DND-41 (cell line): ENCODE results near the gene MOV10L1.
A peak's percentile ranks its signal among the peaks of the same experiment; 100 is the strongest.

Source experiments
- ATAC-seq: fragments of 200-7000 bp; cut with Tn5 transposase; 3 replicates; pipeline ENCODE4 v1.9.1; 2021; ENCODE audit warnings: low read depth; ENCODE audit not compliant: insufficient read depth
- DNase-seq: peaks from one replicate; pipeline ENCODE4 v3.0.0-alpha.2; 2020
- H2AFZ ChIP-seq: 2 replicates; pipeline ENCODE4 v1.6.0; 2012; ENCODE audit warnings: low read depth, low read length
- H3K27ac ChIP-seq: 2 replicates; pipeline ENCODE4 v1.5.1; 2012; ENCODE audit warnings: low read length, inconsistent platforms
- H3K27me3 ChIP-seq: fragments of 200-600 bp; sonication (generic); 2 replicates; pipeline ENCODE4 v1.6.0; 2012; ENCODE audit warnings: low read length, mild to moderate bottlenecking, inconsistent platforms; ENCODE audit not compliant: insufficient read depth, poor library complexity
- H3K36me3 ChIP-seq: 2 replicates; pipeline ENCODE4 v1.5.1; 2012; ENCODE audit warnings: low read length, inconsistent platforms; ENCODE audit not compliant: insufficient read depth
- H3K4me1 ChIP-seq: 2 replicates; pipeline ENCODE4 v1.5.1; 2012; ENCODE audit warnings: mild to moderate bottlenecking, low read length; ENCODE audit not compliant: insufficient read depth
- H3K4me2 ChIP-seq: 2 replicates; pipeline ENCODE4 v1.6.0; 2012; ENCODE audit warnings: mild to moderate bottlenecking, moderate library complexity, low read length, inconsistent platforms; ENCODE audit not compliant: insufficient read depth
- H3K4me3 ChIP-seq, 2 experiments: fragments of 200-600 bp in 1 of 2; shearing (Covaris generic) in 1 of 2; 2 replicates each; pipeline ENCODE4 v1.5.1; 2012 to 2016; ENCODE audit warnings: inconsistent platforms in 2 of 2, low read length in 2 of 2, mild to moderate bottlenecking in 2 of 2, low read depth in 1 of 2, moderate library complexity in 1 of 2
- H3K79me2 ChIP-seq: 2 replicates; pipeline ENCODE4 v1.6.0; 2012; ENCODE audit warnings: low read length, inconsistent platforms; ENCODE audit not compliant: insufficient read depth
- H3K9ac ChIP-seq: 2 replicates; pipeline ENCODE4 v1.6.0; 2012; ENCODE audit warnings: low read depth, mild to moderate bottlenecking, inconsistent platforms, low read length, moderate library complexity
- H3K9me3 ChIP-seq: 2 replicates; pipeline ENCODE4 v1.5.1; 2012; ENCODE audit warnings: low read length, moderate library complexity, mild to moderate bottlenecking, inconsistent platforms; ENCODE audit not compliant: insufficient read depth, severe bottlenecking
- H4K20me1 ChIP-seq: 2 replicates; pipeline ENCODE4 v1.6.0; 2012; ENCODE audit warnings: low read length; ENCODE audit not compliant: insufficient read depth
- EZH2 ChIP-seq: IDR thresholded peaks from 3 replicates; pipeline ENCODE4 v1.6.1; 2012; ENCODE audit warnings: borderline replicate concordance, low read depth, mild to moderate bottlenecking, moderate library complexity, low read length, inconsistent platforms; ENCODE audit not compliant: severe bottlenecking
- TF ChIP-seq, protein P1 (sequence below): IDR thresholded peaks from 2 replicates; pipeline ENCODE4 v1.5.1; 2012; ENCODE audit warnings: borderline replicate concordance, low read length, moderate library complexity, mild to moderate bottlenecking; ENCODE audit not compliant: poor library complexity, severe bottlenecking; ENCODE audit errors: extremely low read depth

MOV10L1 gene

DNA sequence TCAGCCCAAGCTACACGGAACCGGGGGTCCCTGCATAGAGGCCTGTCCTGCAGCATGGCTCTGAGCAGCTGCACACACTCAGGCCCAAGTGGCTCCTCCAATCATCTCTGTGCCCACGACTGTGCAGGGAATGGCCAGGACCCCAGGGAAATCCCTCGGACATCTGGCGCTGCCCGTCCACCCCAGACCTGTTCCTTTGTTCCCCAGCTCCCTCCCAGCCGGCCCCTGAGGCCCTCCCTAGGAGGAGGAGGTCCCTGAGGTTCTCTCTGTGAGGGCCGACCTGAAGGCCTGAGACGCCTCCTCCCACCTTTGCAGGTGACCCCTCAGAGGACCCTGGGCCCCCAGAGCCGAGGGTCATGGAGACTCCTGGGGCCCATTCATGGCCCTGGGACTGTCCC, 5.7 kb upstream of the MOV10L1 start:
- H2AFZ ChIP-seq, result no peak overlapping the region
- H3K9me3 ChIP-seq, result no peaks in the 10 kb centered on the region
- H3K27ac ChIP-seq, result no peak overlapping the region
- H3K79me2 ChIP-seq, result no peaks in the 10 kb centered on the region
- H3K4me3 ChIP-seq, result no peak overlapping the region
- no peak for TF ChIP-seq EZH2
- TF ChIP-seq, protein P1, sequence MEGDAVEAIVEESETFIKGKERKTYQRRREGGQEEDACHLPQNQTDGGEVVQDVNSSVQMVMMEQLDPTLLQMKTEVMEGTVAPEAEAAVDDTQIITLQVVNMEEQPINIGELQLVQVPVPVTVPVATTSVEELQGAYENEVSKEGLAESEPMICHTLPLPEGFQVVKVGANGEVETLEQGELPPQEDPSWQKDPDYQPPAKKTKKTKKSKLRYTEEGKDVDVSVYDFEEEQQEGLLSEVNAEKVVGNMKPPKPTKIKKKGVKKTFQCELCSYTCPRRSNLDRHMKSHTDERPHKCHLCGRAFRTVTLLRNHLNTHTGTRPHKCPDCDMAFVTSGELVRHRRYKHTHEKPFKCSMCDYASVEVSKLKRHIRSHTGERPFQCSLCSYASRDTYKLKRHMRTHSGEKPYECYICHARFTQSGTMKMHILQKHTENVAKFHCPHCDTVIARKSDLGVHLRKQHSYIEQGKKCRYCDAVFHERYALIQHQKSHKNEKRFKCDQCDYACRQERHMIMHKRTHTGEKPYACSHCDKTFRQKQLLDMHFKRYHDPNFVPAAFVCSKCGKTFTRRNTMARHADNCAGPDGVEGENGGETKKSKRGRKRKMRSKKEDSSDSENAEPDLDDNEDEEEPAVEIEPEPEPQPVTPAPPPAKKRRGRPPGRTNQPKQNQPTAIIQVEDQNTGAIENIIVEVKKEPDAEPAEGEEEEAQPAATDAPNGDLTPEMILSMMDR, result no peak
- DNase-seq, result no peak
- no peaks in the 10 kb centered on the region for H3K36me3 ChIP-seq
- peaks cover 5% of the 10 kb centered on the region for H3K27me3 ChIP-seq
- no peak overlapping the region for H3K4me2 ChIP-seq
- ATAC-seq, result no peak
- no peaks in the 10 kb centered on the region for H4K20me1 ChIP-seq
- H3K9ac ChIP-seq, result no peak overlapping the region
- no peaks in the 10 kb centered on the region for H3K4me1 ChIP-seq

DNA sequence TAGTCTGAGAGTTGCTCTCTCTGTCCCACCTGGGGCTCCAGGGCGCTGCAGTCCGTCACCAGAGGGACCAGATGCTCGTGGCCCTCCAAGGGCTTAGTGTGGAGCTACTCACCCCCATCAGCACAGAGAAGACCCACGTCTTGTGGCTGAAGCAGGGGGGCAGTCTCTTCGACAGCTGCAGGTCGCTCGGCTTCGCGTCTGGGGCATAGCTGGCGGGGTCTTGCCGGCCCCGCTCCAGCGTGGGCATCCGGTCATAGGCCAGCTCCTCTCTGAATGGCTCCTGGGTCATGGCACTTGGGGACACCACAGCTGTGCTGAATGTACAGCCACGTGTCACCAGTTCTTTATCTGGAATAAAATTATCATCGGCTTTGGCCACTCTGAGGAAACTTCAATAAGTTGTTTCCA, 5.2 kb upstream of the MOV10L1 start:
- H3K4me2 ChIP-seq, result no peak overlapping the region
- H3K9me3 ChIP-seq, result no peaks in the 10 kb centered on the region
- no peaks in the 10 kb centered on the region for H3K36me3 ChIP-seq
- ATAC-seq, result no peak
- no peak overlapping the region for H3K27ac ChIP-seq
- TF ChIP-seq, protein P1, result no peak
- no peak for TF ChIP-seq EZH2
- no peak overlapping the region for H3K4me3 ChIP-seq
- H2AFZ ChIP-seq, result no peak overlapping the region
- DNase-seq, result no peak
- peaks cover 5% of the 10 kb centered on the region for H3K27me3 ChIP-seq
- H3K4me1 ChIP-seq, result no peaks in the 10 kb centered on the region
- no peak overlapping the region for H3K9ac ChIP-seq
- no peaks in the 10 kb centered on the region for H3K79me2 ChIP-seq
- no peaks in the 10 kb centered on the region for H4K20me1 ChIP-seq

DNA sequence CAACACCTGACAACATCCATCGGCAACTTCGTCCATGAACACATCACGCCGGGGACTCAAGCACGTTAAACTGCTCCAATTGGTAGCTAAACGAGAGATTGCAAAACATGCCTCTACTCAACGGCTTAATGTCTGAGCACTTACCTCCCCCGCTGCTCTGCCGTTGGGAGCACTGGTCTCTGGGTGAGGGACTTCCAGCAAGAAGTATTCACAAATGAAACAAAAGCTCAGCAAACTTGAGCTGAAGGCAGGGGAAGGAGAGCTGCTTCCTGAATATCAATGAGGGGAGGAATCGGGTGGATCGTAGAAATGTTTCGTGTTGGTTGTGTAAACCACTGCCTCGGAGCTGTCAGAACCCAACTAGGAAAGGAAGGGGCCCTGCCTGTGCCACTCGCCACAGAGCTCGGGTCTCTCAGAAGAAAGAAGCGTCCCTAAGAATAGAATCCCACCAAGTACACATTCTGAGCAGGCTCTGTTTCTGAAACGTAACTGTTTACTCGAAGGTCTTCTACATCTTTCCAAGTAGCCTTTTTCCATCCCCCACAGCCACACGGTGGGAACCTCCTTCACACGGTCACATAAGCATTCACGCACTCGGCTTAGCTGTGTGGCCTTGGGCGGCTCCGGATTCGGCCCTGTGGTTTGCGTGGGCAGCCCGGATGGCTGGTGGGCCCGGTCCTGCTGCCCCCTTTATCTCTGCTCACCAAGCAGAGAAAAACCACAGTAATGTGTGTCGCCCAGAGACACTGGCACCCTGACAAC, 4.4 kb upstream of the MOV10L1 start, which contains the start of gene MLC1:
Gene MLC1, minus strand, starts transcription at position 216 of the 762 bp plus-strand sequence. CDS start 524 bp downstream, outside the sequence.
- Histone ChIP-seq H3K27ac (no peak within 1 kb of the TSS), H3K4me1 (no peaks in the 10 kb centered on the region), H3K36me3 (no peaks in the 10 kb centered on the region), H3K9me3 (no peaks in the 10 kb centered on the region), H3K9ac (no peak within 1 kb of the TSS), H3K4me2 (no peak within 1 kb of the TSS), H4K20me1 (no peaks in the 10 kb centered on the region), H2AFZ (0 out of 2 replicates have a peak within 1 kb of the TSS, but pooled peaks have one; percentile 4), H3K4me3 (no peak within 1 kb of the TSS), H3K27me3 (peaks cover 5% of the 10 kb centered on the region), H3K79me2 (no peaks in the 10 kb centered on the region)
- no peak for TF ChIP-seq EZH2
- TF ChIP-seq, protein P1, result no peak
- ATAC-seq (no peak), DNase-seq (no peak)
